Calu3 (cell line): Measurements from ENCODE around the gene HUS1. TPM values are rescaled to one million over a fixed set of nuclear protein-coding genes. Genes with fewer than 3 reads are reported as not detected.

Experiments used
- BruUV-seq: library from RNA; stranded (reverse); fragments of 400-500 nt; replicated peaks from 2 replicates; lab custom pipeline; 2021; lab: Mats Ljungman, UMichigan
- CTCF ChIA-PET: fragments of 300-600 bp; sonication (Branson Sonifier 250); formaldehyde crosslinking; loops from one replicate; lab custom pipeline; 2022; ENCODE audit warnings: antibody characterized with exemption; lab: Charles Lee
- DNase-seq: peaks from one replicate; pipeline ENCODE4 v3.0.0; 2022
- H3K27ac Mint-ChIP-seq: one replicate; pipeline ENCODE4 v1.8.0; 2022; ENCODE audit warnings: mixed read lengths; ENCODE audit not compliant: unreplicated experiment
- H3K27me3 Mint-ChIP-seq: one replicate; pipeline ENCODE4 v1.8.0; 2022; ENCODE audit warnings: mixed read lengths; ENCODE audit not compliant: unreplicated experiment
- H3K36me3 Mint-ChIP-seq: one replicate; pipeline ENCODE4 v1.8.0; 2022; ENCODE audit warnings: mild to moderate bottlenecking, moderate library complexity, mixed read lengths; ENCODE audit not compliant: insufficient read depth, unreplicated experiment
- H3K4me1 Mint-ChIP-seq: one replicate; pipeline ENCODE4 v1.8.0; 2022; ENCODE audit warnings: mild to moderate bottlenecking, low read depth, mixed read lengths; ENCODE audit not compliant: unreplicated experiment
- H3K4me3 Mint-ChIP-seq: one replicate; pipeline ENCODE4 v1.8.0; 2022; ENCODE audit warnings: mild to moderate bottlenecking, low read depth, moderate library complexity, mixed read lengths; ENCODE audit not compliant: unreplicated experiment
- H3K9me3 Mint-ChIP-seq: one replicate; pipeline ENCODE4 v1.8.0; 2022; ENCODE audit warnings: low read depth, mixed read lengths; ENCODE audit not compliant: unreplicated experiment
- CTCF ChIP-seq: fragments of 200-600 bp; IDR thresholded peaks from one replicate; pipeline ENCODE4 v1.8.0; 2022; ENCODE audit warnings: antibody characterized with exemption; ENCODE audit not compliant: unreplicated experiment
- intact Hi-C: fragments of 100-400 bp; cut with micrococcal nuclease; formaldehyde crosslinking; loops from one replicate; pipeline ENCODE4 v1.10.0; 2022; ENCODE audit not compliant: unreplicated experiment
- total RNA-seq: library from RNA; stranded (reverse); gene quantifications from 2 replicates; pipeline ENCODE4 v1.2.3, GENCODE V29; 2022

The HUS1 gene
- total RNA-seq, 1 experiment from 2014 or later, result 42.9 TPM

- no TSS peak for BruUV-seq
- Mint-ChIP-seq H3K4me1 (no peaks in the 10 kb centered on the region), H3K27me3 (no peaks in the 10 kb centered on the region), H3K36me3 (peaks cover 4% of the 10 kb centered on the region), H3K27ac (no peak overlapping the region), H3K9me3 (no peaks in the 10 kb centered on the region), H3K4me3 (no peak overlapping the region)
- DNase-seq, result no peak
- intact Hi-C loops, result loop anchor here (5.0 kb wide), 1 partner anchor 928 kb away; no protein-coding TSS in a partner anchor
- no peak for TF ChIP-seq CTCF
- CTCF ChIA-PET, result interaction anchor here (0.5 to 1.0 kb wide), 2 partner anchors 9 to 34 kb away, joined by 3 read pairs; no protein-coding TSS in a partner anchor
These were observed 25.6 kb downstream of the HUS1 start for GRCh38 chr7:47953822-47954221.

- Mint-ChIP-seq H3K4me3 (no peak overlapping the region), H3K4me1 (no peaks in the 10 kb centered on the region), H3K9me3 (no peaks in the 10 kb centered on the region), H3K27ac (no peak overlapping the region), H3K36me3 (peaks cover 4% of the 10 kb centered on the region), H3K27me3 (no peaks in the 10 kb centered on the region)
- intact Hi-C loops, result loop anchor here (5.0 kb wide), 1 partner anchor 930 kb away; no protein-coding TSS in a partner anchor
- no peak for TF ChIP-seq CTCF
- DNase-seq, result no peak
- BruUV-seq, result TSS peak; percentile 17
- CTCF ChIA-PET, result interaction anchor here (0.6 kb wide), 1 partner anchor 185 kb away, joined by 4 read pairs; no protein-coding TSS in a partner anchor
These were observed 27.2 kb downstream of the HUS1 start for GRCh38 chr7:47952224-47952623.

GRCh38 chr7:47951374-47951773 is 28.0 kb downstream of the HUS1 start:
- intact Hi-C loops, result loop anchor here (5.0 kb wide), 1 partner anchor 931 kb away; no protein-coding TSS in a partner anchor
- peaks cover 4% of the 10 kb centered on the region for H3K36me3 Mint-ChIP-seq
- no peaks in the 10 kb centered on the region for H3K27me3 Mint-ChIP-seq
- no peaks in the 10 kb centered on the region for H3K9me3 Mint-ChIP-seq
- no peak for TF ChIP-seq CTCF
- no peak overlapping the region for H3K4me3 Mint-ChIP-seq
- no peaks in the 10 kb centered on the region for H3K4me1 Mint-ChIP-seq
- DNase-seq, result no peak
- no peak overlapping the region for H3K27ac Mint-ChIP-seq
- BruUV-seq, result no TSS peak
- CTCF ChIA-PET, result interaction anchor here (1.0 kb wide), 1 partner anchor 17 kb away, joined by 3 read pairs; no protein-coding TSS in a partner anchor

GRCh38 chr7:47950714-47951113 is 28.7 kb downstream of the HUS1 start:
- intact Hi-C loops, result loop anchor here (5.0 kb wide), 1 partner anchor 932 kb away; no protein-coding TSS in a partner anchor
- peaks cover 4% of the 10 kb centered on the region for H3K36me3 Mint-ChIP-seq
- peak; percentile 32 for DNase-seq
- no peak overlapping the region for H3K27ac Mint-ChIP-seq
- no peaks in the 10 kb centered on the region for H3K4me1 Mint-ChIP-seq
- no peak overlapping the region for H3K4me3 Mint-ChIP-seq
- H3K9me3 Mint-ChIP-seq, result no peaks in the 10 kb centered on the region
- CTCF ChIA-PET, result interaction anchor here (0.7 to 1.0 kb wide), 2 partner anchors 18 to 1857 kb away, joined by 3 read pairs; no protein-coding TSS in a partner anchor
- no peaks in the 10 kb centered on the region for H3K27me3 Mint-ChIP-seq
- no TSS peak for BruUV-seq
- TF ChIP-seq CTCF, result no peak
